HG03457 (cell line): Measurements from ENCODE around the gene DEDD2.
"Not testable (repeated sequence)": the region's sequence is repeated elsewhere in the genome, so short reads cannot be mapped to it uniquely, and the experiment has no call there.

Experiments used
- ATAC-seq: cut with Tn5 transposase; IDR thresholded peaks from one replicate; pipeline ENCODE4 v1.9.1; 2021; ENCODE audit warnings: moderate number of reproducible peaks; ENCODE audit not compliant: unreplicated experiment

Gene DEDD2

GRCh38 chr19:42217520-42218437 is at the start of gene DEDD2:
TSS of gene DEDD2 (minus strand) at chr19:42217677. CDS start at chr19:42217007, 670 bp downstream.
- ATAC-seq: peak; percentile 72

DNA sequence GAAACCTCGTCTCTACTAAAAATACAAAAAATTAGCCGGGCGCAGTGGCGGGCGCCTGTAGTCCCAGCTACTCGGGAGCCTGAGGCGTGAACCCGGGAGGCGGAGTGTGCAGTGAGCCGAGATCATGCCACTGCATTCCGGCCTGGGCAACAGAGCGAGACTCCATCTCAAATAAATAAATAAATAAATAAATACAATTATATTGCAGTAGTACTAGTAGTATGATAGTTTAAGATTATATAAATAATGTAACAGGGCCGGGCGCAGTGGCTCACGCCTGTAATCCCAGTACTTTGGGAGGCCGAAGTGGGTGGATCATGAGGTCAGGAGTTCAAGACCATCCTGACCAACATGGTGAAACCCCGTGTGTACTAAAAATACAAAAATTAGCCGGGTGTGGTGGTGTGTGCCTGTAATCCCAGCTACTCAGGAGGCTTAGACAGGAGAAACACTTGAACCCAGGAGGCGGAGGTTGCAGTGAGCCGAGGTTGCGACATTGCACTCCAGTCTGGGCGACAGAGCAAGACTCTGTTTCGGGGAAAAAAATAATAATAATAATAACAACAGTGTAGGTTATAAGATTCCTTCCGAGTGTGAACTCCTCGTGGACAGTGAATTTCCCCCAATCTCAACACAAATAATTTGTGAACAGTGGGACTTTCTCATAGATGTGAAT is 49.6 kb upstream of the DEDD2 start:
- ATAC-seq: not testable (repeated sequence)

GRCh38 chr19:42266105-42266504 is 48.6 kb upstream of the DEDD2 start:
- not testable (repeated sequence) for ATAC-seq

- no peak for ATAC-seq
These were observed 44.3 kb upstream of the DEDD2 start for GRCh38 chr19:42261763-42262162.

DNA sequence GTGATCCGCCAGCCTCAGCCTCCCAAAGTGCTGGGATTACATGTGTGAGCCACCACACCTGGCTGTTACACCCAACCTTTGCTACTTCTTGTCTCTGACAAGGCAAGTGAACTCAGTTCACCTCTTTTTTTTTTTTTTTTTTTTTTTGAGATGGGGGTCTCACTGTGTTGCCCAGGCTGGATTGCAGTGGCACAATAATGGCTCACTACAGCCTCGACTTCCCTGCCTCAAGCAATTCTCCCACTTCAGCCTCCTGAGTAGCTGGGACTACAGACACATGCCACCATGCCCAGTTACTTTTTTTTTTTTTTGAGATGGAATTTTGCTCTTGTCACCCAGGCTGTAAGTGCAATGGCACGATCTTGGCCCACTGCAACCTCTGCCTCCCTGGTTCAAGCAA is 40.4 kb upstream of the DEDD2 start:
- ATAC-seq: not testable (repeated sequence)

DNA sequence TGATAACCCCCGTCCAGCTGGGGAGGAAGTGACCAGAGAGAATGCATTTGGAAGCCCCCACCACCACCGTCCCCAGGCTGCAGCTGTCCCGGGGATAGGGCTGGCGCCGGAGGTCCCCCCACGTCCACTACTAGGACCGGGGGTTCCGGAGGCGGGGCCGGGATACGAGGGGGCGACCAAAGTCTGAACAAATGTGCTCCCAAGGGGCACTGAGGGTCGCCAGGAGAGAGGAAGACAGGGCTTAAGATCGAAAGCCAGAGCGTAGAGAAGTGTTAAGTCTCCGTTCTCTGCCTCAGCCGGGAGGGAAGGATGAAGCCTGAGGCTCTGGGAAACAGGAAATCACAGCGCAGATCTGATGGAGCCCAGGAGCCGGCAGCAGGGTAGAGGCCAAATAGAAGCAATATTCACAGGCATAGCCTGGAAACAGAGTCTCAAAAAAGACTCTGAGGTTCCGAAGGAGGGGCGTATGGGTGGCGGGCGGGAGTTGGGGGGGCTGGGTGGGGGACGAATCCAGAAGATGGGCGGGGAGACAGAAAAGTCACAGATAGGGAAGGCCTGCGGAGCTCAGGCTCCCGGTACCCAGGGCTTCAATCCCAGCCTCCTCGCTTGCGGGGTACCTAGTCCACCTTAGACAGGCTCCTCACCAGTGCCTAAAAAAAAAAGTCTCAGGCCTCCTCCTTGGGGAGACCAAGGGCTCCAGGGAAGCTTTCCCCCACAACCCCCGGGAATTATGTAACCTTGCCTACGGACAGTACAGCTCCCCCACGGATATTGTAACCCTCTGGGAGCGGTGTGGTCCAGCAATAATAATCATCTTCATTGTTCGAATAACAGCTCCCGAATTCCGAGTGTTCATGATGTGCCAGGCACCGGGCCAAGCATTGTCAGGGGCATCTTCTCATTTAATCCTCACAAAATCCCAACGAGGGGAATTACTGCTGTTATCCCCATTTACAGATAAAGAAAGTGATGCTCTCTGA is 38.6 kb upstream of the DEDD2 start:
- no peak for ATAC-seq

GRCh38 chr19:42254850-42255765 is 37.6 kb upstream of the DEDD2 start, which contains the start of gene ERF:
TSS of gene ERF (minus strand) at chr19:42255128. CDS start at chr19:42254999, 129 bp downstream.
- peak; percentile 42 for ATAC-seq

DNA sequence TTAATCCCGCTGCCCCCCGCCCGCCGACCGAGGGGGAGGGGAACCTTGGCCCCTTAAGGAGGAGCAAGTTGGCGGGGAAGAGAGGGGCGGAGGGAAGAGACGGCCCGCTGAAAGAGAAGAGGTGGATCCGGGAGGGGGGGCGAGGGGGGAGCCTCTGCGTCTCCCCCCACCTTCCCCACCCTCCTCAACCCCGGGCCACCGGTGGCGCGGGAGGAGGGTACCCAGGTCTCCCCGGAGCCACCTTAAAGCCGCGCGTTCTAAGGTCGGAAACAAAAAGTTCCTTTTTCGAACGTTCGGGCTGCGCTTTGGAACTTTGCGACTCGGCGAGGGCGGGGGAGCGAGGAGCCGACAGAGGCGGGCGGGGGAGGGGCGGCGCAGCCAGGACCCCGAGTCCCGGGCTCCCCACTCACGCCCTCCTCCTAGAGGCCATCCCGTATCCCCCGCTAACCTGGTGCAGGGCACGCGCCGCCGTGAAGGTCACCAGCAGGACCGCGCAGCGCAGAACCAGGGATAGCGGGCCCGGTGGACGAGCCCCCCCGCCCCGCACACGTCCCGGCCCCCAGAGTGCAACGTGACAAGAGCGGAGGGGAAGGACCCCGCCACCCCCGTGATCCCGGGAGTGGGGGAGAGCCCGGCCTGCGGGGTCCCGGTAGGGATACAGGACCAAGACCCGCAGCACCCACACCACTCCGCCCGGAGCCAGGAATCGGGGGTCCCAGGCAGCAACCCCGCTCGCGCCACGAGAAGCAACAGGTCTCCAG is 36.8 kb upstream of the DEDD2 start:
- ATAC-seq: no peak

DNA sequence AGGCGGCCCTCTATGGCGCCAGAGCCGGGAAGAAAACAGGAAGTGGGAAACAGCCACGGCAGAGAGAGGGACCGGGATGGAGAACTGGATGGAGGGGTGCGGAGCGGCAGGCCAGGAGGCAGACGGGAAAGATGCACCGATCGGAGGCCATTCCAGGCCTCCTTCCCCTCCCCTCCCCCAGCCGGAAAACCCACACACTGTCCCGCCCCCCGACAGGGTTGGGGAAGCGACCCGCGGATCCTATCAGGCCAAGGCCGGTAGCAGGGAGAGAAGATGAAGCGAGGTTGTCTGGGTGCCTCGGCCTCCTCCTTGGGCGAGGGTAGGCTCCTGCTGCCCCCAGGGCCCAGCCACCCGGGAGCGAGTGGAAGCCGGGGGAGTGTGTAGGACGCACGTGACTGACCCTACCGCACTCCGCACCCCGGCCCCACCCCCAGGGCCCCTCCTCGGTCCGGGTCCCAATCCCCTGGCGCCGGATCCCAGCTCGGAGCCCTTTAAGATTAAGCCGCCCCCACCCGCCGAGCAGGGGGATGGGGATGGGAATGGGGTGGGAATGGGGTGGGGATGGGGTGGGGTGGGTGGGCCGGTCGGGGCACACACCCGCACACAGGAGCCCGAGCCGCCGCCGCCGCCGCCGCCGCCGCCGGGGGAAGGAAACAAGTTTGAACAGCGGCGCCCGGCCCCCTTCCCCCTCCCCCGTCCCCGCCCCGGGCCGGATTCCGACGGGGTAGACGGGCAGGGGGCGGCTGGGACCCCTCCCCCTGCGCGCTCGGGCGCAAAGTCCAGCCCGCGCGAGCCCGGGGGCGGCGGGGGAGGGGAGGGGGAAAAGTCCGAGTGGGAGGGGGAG is 36.0 kb upstream of the DEDD2 start:
- no peak for ATAC-seq

DNA sequence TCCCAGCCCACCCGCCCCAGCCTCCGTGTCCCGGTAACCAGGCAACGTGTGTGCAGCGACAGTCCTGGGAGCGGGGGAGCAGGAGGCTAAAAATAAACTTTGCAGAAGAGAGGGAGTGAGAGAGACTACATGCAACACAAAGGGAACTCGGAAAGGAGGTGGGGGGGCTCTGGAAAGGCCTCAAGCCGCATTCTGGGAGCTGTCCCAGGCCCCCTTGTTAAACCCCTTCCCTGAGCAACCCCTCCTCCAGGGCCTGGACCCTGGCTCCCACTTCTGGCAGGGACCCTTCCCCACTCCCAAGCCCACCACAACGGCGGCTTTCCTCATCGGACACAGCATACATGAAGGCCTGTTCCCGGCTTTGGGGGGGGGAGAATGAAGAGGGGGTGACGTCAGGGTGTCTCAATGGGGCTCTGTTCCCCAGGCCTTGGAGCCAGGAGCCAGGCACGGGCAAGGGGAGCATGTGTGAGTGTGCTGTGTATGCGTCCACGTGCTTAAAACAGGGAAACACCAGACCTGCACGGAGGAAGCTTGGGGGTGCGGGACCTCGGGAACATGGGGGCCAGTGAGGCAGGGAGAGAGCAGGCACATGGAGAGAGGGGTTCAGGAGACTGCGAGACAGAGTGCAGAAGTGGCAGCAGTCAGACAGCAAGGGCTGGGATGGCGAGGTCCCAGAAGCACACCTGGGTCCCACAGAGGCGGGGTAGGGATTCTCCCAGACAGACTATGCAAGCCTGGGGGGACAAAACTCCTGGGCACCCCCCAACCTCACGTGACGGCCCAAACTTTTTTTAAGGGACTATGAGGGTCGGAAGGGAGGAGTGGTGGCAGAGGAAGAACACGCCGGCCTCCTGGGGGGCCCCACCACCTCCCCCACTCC is 35.1 kb upstream of the DEDD2 start:
- ATAC-seq: no peak

DNA sequence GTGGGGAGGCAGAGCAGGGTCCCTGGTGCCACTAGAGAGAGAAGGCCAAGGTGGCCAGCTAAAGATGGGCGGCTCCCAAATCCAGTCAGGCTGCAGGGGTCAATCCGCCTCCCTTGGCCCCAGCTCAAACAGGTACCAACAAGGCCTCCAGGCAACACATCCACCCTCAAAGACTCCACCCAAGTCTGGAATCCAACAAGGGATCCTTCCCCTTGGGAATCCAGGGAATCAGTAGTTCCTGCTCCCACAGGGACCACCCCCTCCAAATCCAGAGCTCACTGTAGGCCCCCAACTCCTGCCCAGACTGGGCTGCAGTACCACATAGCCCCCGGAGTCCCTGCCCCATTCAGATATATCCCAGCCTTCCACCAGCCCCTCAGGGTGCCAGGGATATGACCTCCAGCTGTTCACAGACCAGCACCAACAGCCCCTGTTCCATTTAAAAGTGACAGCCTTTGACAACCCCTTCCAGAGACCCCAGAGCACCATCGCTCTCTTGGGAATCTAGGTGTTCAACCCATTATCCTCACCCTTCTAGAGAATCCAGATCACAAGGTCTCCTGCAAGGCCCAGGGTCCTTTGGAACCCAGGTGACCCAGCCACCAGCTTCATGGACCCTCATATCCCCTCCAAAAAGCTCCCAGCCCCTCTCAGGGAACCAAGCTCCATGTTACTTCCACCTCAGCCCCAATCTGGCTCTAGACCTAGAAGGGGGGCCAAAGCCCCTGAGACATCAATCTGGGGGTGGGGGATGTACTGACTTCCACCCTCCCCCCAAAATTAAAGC is 34.3 kb upstream of the DEDD2 start:
- no peak for ATAC-seq

DNA sequence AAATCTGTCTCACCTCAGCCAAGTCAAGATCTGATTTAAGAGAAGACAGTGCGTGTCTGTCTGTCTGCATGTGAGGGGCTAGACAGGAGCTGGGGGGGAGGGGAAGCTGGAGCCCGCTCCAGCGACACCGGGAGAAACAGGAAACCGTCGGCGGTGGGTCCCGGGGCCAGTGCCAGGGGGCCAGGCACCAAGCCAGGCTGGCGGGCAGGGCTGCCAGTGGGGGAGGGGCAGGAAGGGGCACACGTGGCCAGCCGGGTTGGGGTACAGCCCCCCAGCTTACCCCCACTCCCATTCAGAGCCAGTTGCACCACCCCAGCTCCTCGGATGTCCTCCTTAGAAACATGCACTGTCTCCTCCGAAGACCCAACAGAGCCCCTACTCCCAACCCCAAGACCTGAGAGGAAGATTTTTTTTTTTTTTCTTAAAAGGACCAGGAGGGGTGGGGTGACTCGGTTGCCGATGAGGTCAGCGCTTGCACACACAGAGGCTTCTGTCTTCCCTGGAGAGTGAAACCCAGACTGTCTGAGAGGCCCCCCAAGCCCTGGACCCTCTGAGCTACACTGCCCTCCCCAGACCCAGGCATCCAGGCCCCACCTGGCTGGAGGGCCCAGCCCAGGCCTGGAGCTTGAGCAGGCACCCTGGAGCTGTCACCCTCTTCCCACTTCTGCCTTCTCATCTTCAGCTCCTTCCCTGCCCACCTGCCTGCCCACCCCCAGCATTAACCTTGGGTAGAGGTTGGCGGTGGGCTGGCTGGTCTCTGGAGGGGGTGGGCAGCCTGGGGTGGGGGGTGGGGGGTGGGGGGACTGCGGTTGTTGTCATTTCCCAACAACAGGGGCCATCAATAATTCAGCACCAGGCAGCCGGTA is 33.4 kb upstream of the DEDD2 start:
- ATAC-seq: no peak

GRCh38 chr19:42250183-42250665 is 32.7 kb upstream of the DEDD2 start:
- ATAC-seq: no peak

GRCh38 chr19:42249769-42250168 is 32.3 kb upstream of the DEDD2 start:
- no peak for ATAC-seq

- ATAC-seq: no peak
These were observed 31.8 kb upstream of the DEDD2 start for GRCh38 chr19:42249149-42249750.
